Lung (tissue), 12 donors: ENCODE results near the gene AP1AR. TPM values are rescaled to one million over a fixed set of nuclear protein-coding genes. Genes with fewer than 3 reads are reported as not detected.
A peak's percentile ranks its signal among the peaks of the same experiment; 100 is the strongest.
"Not testable (repeated sequence)": the region's sequence is repeated elsewhere in the genome, so short reads cannot be mapped to it uniquely, and the experiment has no call there.

Experiments used
- ATAC-seq: fragments of 200-7000 bp; cut with Tn5 transposase; one replicate; pipeline ENCODE4 v1.9.1; 2020; ENCODE audit warnings: moderate number of reproducible peaks; ENCODE audit not compliant: insufficient read depth, low FRiP score
- DNase-seq, 3 donors: peaks; one replicate each; pipeline ENCODE4 v3.0.0-alpha.2; 2013 to 2017
- H3K27ac ChIP-seq, 2 donors: one replicate each; pipeline ENCODE4 v1.5.1; 2013; ENCODE audit warnings: mild to moderate bottlenecking in 2 of 2, moderate library complexity in 2 of 2, control low read depth in 1 of 2, inconsistent platforms in 1 of 2, low read depth in 1 of 2, low read length in 1 of 2
- H3K27me3 ChIP-seq, 3 donors: one replicate each; pipeline ENCODE4 v1.5.1; 2013; ENCODE audit warnings: low read length in 2 of 3; ENCODE audit not compliant: control insufficient read depth in 3 of 3, insufficient read depth in 3 of 3
- H3K36me3 ChIP-seq, 4 donors: one replicate each; pipeline ENCODE4 v1.5.1; 2013; ENCODE audit warnings: low read length in 4 of 4, mild to moderate bottlenecking in 1 of 4, moderate library complexity in 1 of 4; ENCODE audit not compliant: control insufficient read depth in 4 of 4, insufficient read depth in 4 of 4
- H3K4me1 ChIP-seq, 5 donors: one replicate each; pipeline ENCODE4 v1.5.1; 2013; ENCODE audit warnings: low read length in 5 of 5, mild to moderate bottlenecking in 2 of 5, moderate library complexity in 1 of 5; ENCODE audit not compliant: control insufficient read depth in 5 of 5, insufficient read depth in 5 of 5
- H3K4me3 ChIP-seq: one replicate; pipeline ENCODE4 v1.5.1; 2013; ENCODE audit warnings: mild to moderate bottlenecking, control low read depth, moderate library complexity
- H3K9ac ChIP-seq, 2 donors: one replicate each; pipeline ENCODE4 v1.5.1; 2013; ENCODE audit warnings: low read length in 2 of 2, control low read depth in 1 of 2; ENCODE audit not compliant: insufficient read depth in 1 of 2
- H3K9me3 ChIP-seq, 4 donors: one replicate each; pipeline ENCODE4 v1.5.1; 2013; ENCODE audit warnings: low read length in 3 of 4, mild to moderate bottlenecking in 1 of 4, moderate library complexity in 1 of 4; ENCODE audit not compliant: control insufficient read depth in 4 of 4, insufficient read depth in 3 of 4
- CTCF ChIP-seq: IDR thresholded peaks from 2 replicates; pipeline ENCODE4 v1.5.1; 2012; ENCODE audit warnings: mild to moderate bottlenecking; ENCODE audit errors: control extremely low read depth, extremely low read depth
- WGBS, 2 donors: extraction: QIAGEN DNeasy Blood & Tissue Kit; methylation state at CpG; one replicate each; pipeline ENCODE4 v1.1.7; 2013; 5-methylcytosine and 5-hydroxymethylcytosine counted together
- polyA plus RNA-seq, 2 donors: library from polyadenylated mRNA; stranded (reverse); fragments of 200-250 nt; gene quantifications; one replicate each; pipeline ENCODE4 v1.2.1, GENCODE V29; 2013
- total RNA-seq, 2 donors: library from RNA; depleted of rRNA in 1 of 2; stranded (reverse); fragments of >200 nt in 1 of 2; gene quantifications; one replicate each; pipeline ENCODE4 v1.2.1, GENCODE V29; 2014 to 2021
- donor health status: control.
- donor health status: control.
- donor health status: Bipolar disorder and iron deficiency.
- donor health status: healthy.
- donor health status: DM: yes; HTN: yes; CAD: no.

The AP1AR gene
- total and polyA plus RNA-seq, 4 donors: 12.8 to 25.7 (median 19.2) TPM

- H3K4me1 ChIP-seq: peaks cover 0 to 10% (median 0%) of the 10 kb centered on the region in 5 donors
- no peaks in the 10 kb centered on the region for H3K9me3 ChIP-seq
- DNase-seq: no peak
- no peak overlapping the region for H3K4me3 ChIP-seq
- no peak for ATAC-seq
- no peak for TF ChIP-seq CTCF
- H3K27me3 ChIP-seq: no peaks in the 10 kb centered on the region
- peaks cover 0 to 2% (median 0%) of the 10 kb centered on the region in 4 donors for H3K36me3 ChIP-seq
- H3K9ac ChIP-seq: no peak overlapping the region
- H3K27ac ChIP-seq: no peak overlapping the region
- 52 to 68% methylated on average over 5 of the region's 5 CpGs for WGBS, 2 donors
Measured at GRCh38 chr4:112302320-112303274, 71.0 kb downstream of the AP1AR start.

DNA sequence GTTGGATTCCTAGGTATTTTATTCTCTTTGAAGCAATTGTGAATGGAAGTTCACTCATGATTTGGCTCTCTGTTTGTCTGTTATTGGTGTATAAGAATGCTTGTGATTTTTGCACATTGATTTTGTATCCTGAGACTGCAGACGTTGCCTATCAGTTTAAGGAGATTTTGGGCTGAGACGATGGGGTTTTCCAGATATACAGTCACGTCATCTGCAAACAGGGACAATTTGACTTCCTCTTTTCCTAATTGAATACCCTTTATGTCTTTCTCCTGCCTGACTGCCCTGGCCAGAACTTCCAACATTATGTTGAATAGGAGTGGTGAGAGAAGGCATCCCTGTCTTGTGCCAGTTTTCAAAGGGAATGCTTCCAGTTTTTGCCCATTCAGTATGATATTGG lies 73.9 kb downstream of the AP1AR start:
- H3K4me3 ChIP-seq, H3K27me3 ChIP-seq, ATAC-seq, DNase-seq, H3K36me3 ChIP-seq, H3K27ac ChIP-seq, H3K9me3 ChIP-seq, H3K9ac ChIP-seq, H3K4me1 ChIP-seq: not testable (repeated sequence)
- WGBS, 2 donors: 35 to 70% methylated on average over 3 of the region's 3 CpGs

DNA sequence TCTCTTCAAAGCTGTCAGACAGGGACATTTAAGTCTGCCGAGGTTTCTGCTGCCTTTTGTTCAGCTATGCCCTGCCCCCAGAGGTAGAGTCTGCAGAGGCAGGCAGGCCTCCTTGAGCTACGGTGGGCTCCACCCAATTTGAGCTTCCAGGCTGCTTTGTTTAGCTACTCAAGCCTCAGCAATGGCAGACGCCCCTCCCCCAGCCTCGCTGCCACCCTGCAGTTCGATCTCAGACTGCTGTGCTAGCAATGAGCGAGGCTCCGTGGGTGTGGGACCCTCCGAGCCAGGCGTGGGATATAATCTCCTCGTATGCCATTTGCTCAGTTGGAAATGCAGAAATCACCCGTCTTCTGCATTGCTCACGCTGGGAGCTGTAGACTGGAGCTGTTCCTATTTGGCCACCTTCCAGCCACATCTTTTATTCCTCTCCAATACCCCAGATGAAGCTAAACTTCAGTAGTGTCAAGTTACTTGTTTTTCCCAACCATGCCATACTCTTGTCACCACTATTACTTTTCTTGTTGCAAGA lies 77.7 kb downstream of the AP1AR start:
- not testable (repeated sequence) for H3K9me3 ChIP-seq, H3K36me3 ChIP-seq, H3K27ac ChIP-seq, H3K4me1 ChIP-seq, ATAC-seq, H3K4me3 ChIP-seq, H3K27me3 ChIP-seq
- peak overlapping the region in 1 of 2 donors; percentile 17 for H3K9ac ChIP-seq
- peak; percentile 49 to 87 (median 80) for DNase-seq
- 47 to 53% methylated on average over 12 of the region's 12 CpGs for WGBS, 2 donors

DNA sequence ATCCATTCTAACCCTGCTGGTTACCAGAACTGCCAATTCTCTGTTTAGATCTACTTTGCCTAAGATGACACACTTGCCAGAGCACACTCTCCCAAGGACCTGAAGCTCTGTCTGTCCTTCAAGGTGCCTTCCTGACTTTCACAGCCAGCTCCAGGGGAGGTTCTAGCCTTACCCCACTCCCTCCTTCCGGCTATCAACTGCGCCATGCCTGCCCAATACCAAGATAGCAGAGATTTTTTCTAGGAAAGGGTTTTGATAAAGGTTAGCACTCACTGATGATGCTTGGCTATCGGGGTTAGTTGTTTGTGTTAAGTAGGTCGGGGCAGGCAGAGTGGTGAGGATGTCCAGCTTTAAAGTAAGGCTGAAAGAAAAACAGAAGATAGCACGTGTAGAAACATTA lies 79.9 kb downstream of the AP1AR start:
- TF ChIP-seq CTCF: no peak
- H3K4me3 ChIP-seq: no peak overlapping the region
- 72 to 82% methylated on average over 5 of the region's 5 CpGs for WGBS, 2 donors
- no peak overlapping the region for H3K27ac ChIP-seq
- no peaks in the 10 kb centered on the region for H3K27me3 ChIP-seq
- no peaks in the 10 kb centered on the region for H3K36me3 ChIP-seq
- peaks cover 0 to 2% (median 0%) of the 10 kb centered on the region in 5 donors for H3K4me1 ChIP-seq
- no peaks in the 10 kb centered on the region for H3K9me3 ChIP-seq
- DNase-seq: no peak
- no peak overlapping the region for H3K9ac ChIP-seq
- no peak for ATAC-seq
